HCT116 (cell line): ENCODE data around the gene MYLK. TPM values are rescaled to one million over a fixed set of nuclear protein-coding genes. Genes with fewer than 3 reads are reported as not detected.

Experiments
- ATAC-seq: fragments of 200-7000 bp; cut with Tn5 transposase; 2 replicates; pipeline ENCODE4 v1.9.1; 2020; ENCODE audit warnings: mild to moderate bottlenecking, moderate library complexity
- BruUV-seq: library from RNA; stranded (reverse); fragments of 400-500 nt; replicated peaks from 2 replicates; lab custom pipeline; 2021; lab: Mats Ljungman, UMichigan
- CTCF ChIA-PET: fragments of 300-600 bp; sonication (Branson Sonifier 250); formaldehyde crosslinking; loops from one replicate; lab custom pipeline; 2021; ENCODE audit warnings: antibody characterized with exemption; lab: Charles Lee
- POLR2A ChIA-PET: fragments of 300-600, 350-600 bp; sonication (Branson Sonifier 250); formaldehyde crosslinking; loops from one replicate; lab custom pipeline; 2021; ENCODE audit warnings: antibody characterized with exemption; lab: Charles Lee
- RAD21 ChIA-PET, 2 experiments: fragments of 300-600 bp; sonication (Branson Sonifier 250); formaldehyde crosslinking; loops; one replicate each; lab custom pipeline; 2023; ENCODE audit warnings: low total read pairs in 2 of 2; ENCODE audit not compliant: uncharacterized antibody in 2 of 2, unreplicated experiment in 2 of 2, low non-redundant PET in 1 of 2; lab: Charles Lee
- DNase-seq: peaks from one replicate; pipeline ENCODE4 v3.0.0-alpha.2; 2010; ENCODE audit warnings: low read depth, low spot score
- H2AFZ ChIP-seq: fragments of 200-600 bp; shearing (Covaris generic), sonication (generic); 2 replicates; pipeline ENCODE4 v1.6.1; 2017; ENCODE audit warnings: low read depth, mixed run types, mixed read lengths, antibody characterized with exemption, low read length; ENCODE audit not compliant: poor library complexity, severe bottlenecking
- H3K27ac ChIP-seq: 2 replicates; pipeline ENCODE4 v1.5.1; 2012; ENCODE audit warnings: low read depth, low read length
- H3K27me3 ChIP-seq: fragments of 200-600 bp; sonication (generic); 2 replicates; pipeline ENCODE4 v1.6.1; 2016; ENCODE audit warnings: mixed run types, low read length, mixed read lengths; ENCODE audit not compliant: insufficient read depth
- H3K36me3 ChIP-seq, 2 experiments: fragments of 200-500 bp in 1 of 2; fragments of 200-600 bp in 1 of 2; sonication (Bioruptor generic) in 1 of 2; sonication (generic) in 1 of 2; 2 replicates each; pipeline versions ENCODE4 v1.5.1 to v1.6.1; 2014 to 2016; ENCODE audit warnings: low read length in 2 of 2, inconsistent platforms in 1 of 2, mixed read lengths in 1 of 2, mixed run types in 1 of 2; ENCODE audit not compliant: insufficient read depth in 2 of 2, control insufficient read depth in 1 of 2
- H3K4me1 ChIP-seq, 2 experiments: fragments of 200-600 bp in 1 of 2; sonication (generic) in 1 of 2; 2 replicates each; pipeline versions ENCODE4 v1.5.1 to v1.6.1; 2012 to 2017; ENCODE audit warnings: low read length in 2 of 2, inconsistent platforms in 1 of 2, mild to moderate bottlenecking in 1 of 2, mixed read lengths in 1 of 2, mixed run types in 1 of 2, moderate library complexity in 1 of 2; ENCODE audit not compliant: insufficient read depth in 2 of 2, control insufficient read depth in 1 of 2
- H3K4me2 ChIP-seq: fragments of 200-600 bp; sonication (generic); 2 replicates; pipeline ENCODE4 v1.6.1; 2017; ENCODE audit warnings: mixed run types, low read length, mixed read lengths
- H3K4me3 ChIP-seq, 2 experiments: fragments of 200-600 bp in 1 of 2; sonication (generic) in 1 of 2; replicated peaks in 1 of 2; 2 replicates each; pipeline ENCODE4 v1.5.1; 2011 to 2016; ENCODE audit warnings: low read length in 2 of 2, control low read depth in 1 of 2, low read depth in 1 of 2, mild to moderate bottlenecking in 1 of 2, mixed read lengths in 1 of 2, mixed run types in 1 of 2
- H3K79me2 ChIP-seq: fragments of 200-600 bp; sonication (generic); 2 replicates; pipeline ENCODE4 v1.6.1; 2017; ENCODE audit warnings: mild to moderate bottlenecking, mixed run types, low read length, moderate library complexity, mixed read lengths; ENCODE audit not compliant: insufficient read depth
- H3K9ac ChIP-seq: fragments of 200-600 bp; sonication (generic); 2 replicates; pipeline ENCODE4 v1.6.1; 2016; ENCODE audit warnings: low read length, mixed read lengths
- H3K9me2 ChIP-seq: fragments of 200-600 bp; sonication (generic), shearing (Covaris generic); 2 replicates; pipeline ENCODE4 v1.6.1; 2017; ENCODE audit warnings: mixed run types, mild to moderate bottlenecking, moderate library complexity; ENCODE audit not compliant: insufficient read depth
- H3K9me3 ChIP-seq, 2 experiments: fragments of 200-500 bp in 1 of 2; fragments of 200-600 bp in 1 of 2; sonication (Bioruptor generic) in 1 of 2; sonication (generic) in 1 of 2; 2 replicates each; pipeline ENCODE4 v1.6.1; 2014 to 2017; ENCODE audit warnings: low read length in 2 of 2, mixed read lengths in 2 of 2, inconsistent platforms in 1 of 2, low read depth in 1 of 2, mild to moderate bottlenecking in 1 of 2, mixed run types in 1 of 2, moderate library complexity in 1 of 2; ENCODE audit not compliant: control insufficient read depth in 1 of 2, insufficient read depth in 1 of 2
- H4K20me1 ChIP-seq: fragments of 200-600 bp; sonication (generic), shearing (Covaris generic); 2 replicates; pipeline ENCODE4 v1.6.1; 2017; ENCODE audit warnings: mixed run types, mild to moderate bottlenecking, moderate library complexity; ENCODE audit not compliant: insufficient read depth
- ATF3 ChIP-seq: IDR thresholded peaks from 2 replicates; pipeline ENCODE4 v1.6.1; 2012
- CTCF ChIP-seq, 3 experiments: fragments of 200-600 bp in 1 of 3; sonication (generic) in 1 of 3; IDR thresholded peaks in 2 of 3; conservative IDR thresholded peaks in 1 of 3; 2 replicates each; pipeline ENCODE4 v1.5.1; 2012 to 2017; ENCODE audit warnings: low read depth in 2 of 3, low read length in 2 of 3, antibody characterized with exemption in 1 of 3, borderline replicate concordance in 1 of 3, control low read depth in 1 of 3, mild to moderate bottlenecking in 1 of 3, mixed read lengths in 1 of 3, mixed run types in 1 of 3, moderate library complexity in 1 of 3; ENCODE audit not compliant: insufficient read depth in 1 of 3
- POLR2AphosphoS5 ChIP-seq: IDR thresholded peaks from 2 replicates; pipeline ENCODE4 v1.6.1; 2011; ENCODE audit warnings: mild to moderate bottlenecking, low read depth, low read length, moderate library complexity
- REST ChIP-seq: IDR thresholded peaks from 2 replicates; pipeline ENCODE4 v1.6.1; 2012; ENCODE audit warnings: low read depth
- TCF7L2 ChIP-seq: IDR thresholded peaks from 2 replicates; pipeline ENCODE4 v1.7.0; 2011; ENCODE audit warnings: borderline replicate concordance, inconsistent platforms; ENCODE audit not compliant: insufficient read depth, insufficient read length; ENCODE audit errors: extremely low read depth
- intact Hi-C: fragments of 100-400 bp; cut with micrococcal nuclease; formaldehyde crosslinking; loops from 2 replicates; pipeline ENCODE4 v1.10.0; 2022
- total RNA-seq: library from RNA; stranded (reverse); gene quantifications from one replicate; pipeline ENCODE4 v1.2.1, GENCODE V29; 2021; ENCODE audit not compliant: unreplicated experiment

The MYLK gene
- total RNA-seq, 1 experiment from 2014 or later = 3.8 TPM

DNA sequence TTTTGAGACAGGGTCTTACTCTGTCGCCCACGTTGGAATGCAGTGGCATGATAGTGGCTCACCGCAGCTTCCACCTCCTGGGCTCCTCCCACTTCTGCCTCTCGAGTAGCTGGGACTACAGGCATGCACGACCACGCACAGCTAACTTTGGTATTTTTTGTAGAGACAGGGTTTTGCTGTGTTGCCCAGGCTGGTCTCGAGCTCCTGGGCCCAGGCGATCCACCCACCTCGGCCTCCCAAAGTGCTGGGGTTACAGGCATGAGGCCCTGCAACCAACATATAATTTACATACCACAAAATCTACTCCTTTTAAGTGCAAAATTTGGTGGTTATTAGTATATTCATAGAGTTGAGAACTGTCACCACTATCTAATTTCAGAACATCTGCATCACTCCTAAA is 45.2 kb upstream of the MYLK start (continued):
- TF ChIP-seq ATF3 = no peak
- no peak for TF ChIP-seq POLR2AphosphoS5
- TF ChIP-seq REST = no peak
- TF ChIP-seq CTCF (IDR thresholded peaks at IDR 0.05 in 2 of 3, conservative IDR thresholded peaks at IDR 0.05 in 1 of 3; ENCODE audit: borderline replicate concordance in 1 of 3, insufficient read depth in 1 of 3, low read depth in 2 of 3, low read length in 2 of 3) = no peak

- H3K9me3 ChIP-seq = no peaks in the 10 kb centered on the region
These were observed 42.3 kb upstream of the MYLK start for GRCh38 chr3:123926396-123926795.

More at GRCh38 chr3:123926396-123926795, 42.3 kb upstream of the MYLK start:
- H3K9ac ChIP-seq = no peak overlapping the region
- CTCF ChIA-PET = no interaction called here
- no peaks in the 10 kb centered on the region for H3K9me2 ChIP-seq
- ATAC-seq (no peak), DNase-seq (no peak)
- H3K27ac ChIP-seq = no peak overlapping the region
- RAD21 ChIA-PET = no interaction called here
- no TSS peak for BruUV-seq
- no peaks in the 10 kb centered on the region for H3K27me3 ChIP-seq
- no peak overlapping the region for H3K4me2 ChIP-seq
- TF ChIP-seq TCF7L2 = no peak
- H4K20me1 ChIP-seq = no peaks in the 10 kb centered on the region
- H2AFZ ChIP-seq = no peak overlapping the region
- peaks cover 13 to 14% of the 10 kb centered on the region in 2 experiments; a peak in 3 of 4 replicates for H3K36me3 ChIP-seq
- no peaks in the 10 kb centered on the region for H3K4me1 ChIP-seq
- no peak overlapping the region for H3K4me3 ChIP-seq
- POLR2A ChIA-PET = no interaction called here
- intact Hi-C loops = no loop called here
- no peaks in the 10 kb centered on the region for H3K79me2 ChIP-seq
